ENCODE data around the gene OPRL1. TPM values are rescaled to one million over a fixed set of nuclear protein-coding genes. Genes with fewer than 3 reads are reported as not detected.

The OPRL1 gene
- polyA plus RNA-seq, 3 donors = 7.0 to 9.0 (median 8.8) TPM

DNA sequence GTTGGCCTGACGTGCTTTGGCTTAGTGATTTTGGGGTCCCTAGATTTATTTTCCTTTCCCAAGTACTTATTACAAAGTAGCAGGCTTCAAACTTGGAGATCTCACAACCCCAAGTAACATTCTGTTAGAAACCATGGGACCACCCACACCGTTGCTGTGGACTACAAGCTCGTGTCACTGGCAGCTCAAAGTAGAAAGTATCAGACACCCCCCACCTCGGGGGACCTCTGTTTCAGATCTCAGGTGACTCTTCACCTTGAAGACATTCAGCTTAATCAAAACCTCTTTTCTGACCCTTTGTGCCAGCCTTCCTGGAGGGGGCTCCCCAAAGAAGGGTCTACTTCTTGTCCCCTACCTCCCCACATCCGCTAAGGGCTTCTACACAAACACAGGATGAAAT is 68.7 kb downstream of the OPRL1 start:
- H3K36me3 Mint-ChIP-seq = no peaks in the 10 kb centered on the region
- intact Hi-C loops (cut with micrococcal nuclease) = no loop called here

DNA sequence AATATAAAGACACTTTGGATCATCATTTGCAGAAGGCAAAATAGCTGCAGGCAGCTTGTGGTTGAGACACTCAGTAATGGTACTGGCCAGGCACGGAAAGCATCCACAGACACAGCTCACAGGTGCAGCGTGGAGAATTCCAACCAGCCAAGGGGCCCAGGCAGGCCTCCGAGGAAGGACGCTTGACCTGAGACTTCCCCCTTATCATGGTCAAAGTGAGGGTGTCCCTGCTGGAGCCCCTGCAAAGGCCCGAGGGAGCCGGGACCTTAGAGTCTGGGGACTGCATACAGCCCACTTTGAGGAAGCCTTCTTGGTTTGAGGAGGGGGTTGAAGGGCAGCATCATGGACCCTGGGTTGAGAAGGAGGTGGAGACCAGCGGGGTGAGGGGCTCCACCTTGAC is 69.3 kb downstream of the OPRL1 start:
- H3K27ac Mint-ChIP-seq = no peak overlapping the region
- no peaks in the 10 kb centered on the region for H4K20me1 ChIP-seq (ENCODE audit: insufficient read depth, low read length)
- H3K36me3 Mint-ChIP-seq = no peaks in the 10 kb centered on the region
- H3K27me3 Mint-ChIP-seq (ENCODE audit: low read depth in 3 of 3) = peaks cover 0 to 7% (median 0%) of the 10 kb centered on the region in 3 donors
- H3K4me1 Mint-ChIP-seq = no peaks in the 10 kb centered on the region
- H3K9me3 ChIP-seq (replicated peaks in 1 of 2; ENCODE audit: control insufficient read depth in 1 of 2, insufficient read depth in 1 of 2, low read length in 2 of 2) = peaks cover 21 to 34% of the 10 kb centered on the region in 2 donors
- intact Hi-C loops (cut with micrococcal nuclease) = no loop called here
- H3K4me2 ChIP-seq (replicated peaks; ENCODE audit: extremely low read depth, low read length, poor library complexity, severe bottlenecking) = no peak overlapping the region
- no peak for DNase-seq
- no peak overlapping the region for H3K27ac ChIP-seq (ENCODE audit: low read depth in 1 of 2, low read length in 2 of 2)
- no CpG with 5 or more reads among the region's 7 CpGs for WGBS (ENCODE audit: insufficient coverage)
- TF ChIP-seq, protein P1, sequence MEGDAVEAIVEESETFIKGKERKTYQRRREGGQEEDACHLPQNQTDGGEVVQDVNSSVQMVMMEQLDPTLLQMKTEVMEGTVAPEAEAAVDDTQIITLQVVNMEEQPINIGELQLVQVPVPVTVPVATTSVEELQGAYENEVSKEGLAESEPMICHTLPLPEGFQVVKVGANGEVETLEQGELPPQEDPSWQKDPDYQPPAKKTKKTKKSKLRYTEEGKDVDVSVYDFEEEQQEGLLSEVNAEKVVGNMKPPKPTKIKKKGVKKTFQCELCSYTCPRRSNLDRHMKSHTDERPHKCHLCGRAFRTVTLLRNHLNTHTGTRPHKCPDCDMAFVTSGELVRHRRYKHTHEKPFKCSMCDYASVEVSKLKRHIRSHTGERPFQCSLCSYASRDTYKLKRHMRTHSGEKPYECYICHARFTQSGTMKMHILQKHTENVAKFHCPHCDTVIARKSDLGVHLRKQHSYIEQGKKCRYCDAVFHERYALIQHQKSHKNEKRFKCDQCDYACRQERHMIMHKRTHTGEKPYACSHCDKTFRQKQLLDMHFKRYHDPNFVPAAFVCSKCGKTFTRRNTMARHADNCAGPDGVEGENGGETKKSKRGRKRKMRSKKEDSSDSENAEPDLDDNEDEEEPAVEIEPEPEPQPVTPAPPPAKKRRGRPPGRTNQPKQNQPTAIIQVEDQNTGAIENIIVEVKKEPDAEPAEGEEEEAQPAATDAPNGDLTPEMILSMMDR (IDR thresholded peaks at IDR 0.05) = no peak
- peaks cover 18 to 32% (median 20%) of the 10 kb centered on the region in 7 donors for H3K9me3 Mint-ChIP-seq
- no peak overlapping the region for H3K4me3 Mint-ChIP-seq
- no peak overlapping the region for H2AFZ ChIP-seq (ENCODE audit: insufficient read depth, low read depth, low read length, poor library complexity, severe bottlenecking)
- H3K4me3 ChIP-seq (replicated peaks in 1 of 3; ENCODE audit: low read depth in 2 of 3, low read length in 3 of 3) = no peak overlapping the region
- H3K9ac ChIP-seq (ENCODE audit: insufficient read depth, low read length, poor library complexity, severe bottlenecking) = no peak overlapping the region
- H3K27me3 ChIP-seq (ENCODE audit: control insufficient read depth in 2 of 2, insufficient read depth in 2 of 2, low read length in 2 of 2) = no peaks in the 10 kb centered on the region
- H3K4me1 ChIP-seq (ENCODE audit: control insufficient read depth in 1 of 2, insufficient read depth in 2 of 2, low read length in 2 of 2) = no peaks in the 10 kb centered on the region
- H3K36me3 ChIP-seq (replicated peaks in 1 of 2; ENCODE audit: control insufficient read depth in 1 of 2, insufficient read depth in 2 of 2, low read length in 2 of 2) = no peaks in the 10 kb centered on the region
- H3K79me2 ChIP-seq (ENCODE audit: insufficient read depth, low read length) = no peaks in the 10 kb centered on the region

More for the DNA sequence above, 68.7 kb downstream of the OPRL1 start:
- Histone ChIP-seq H3K4me1 (ENCODE audit: control insufficient read depth in 1 of 2, insufficient read depth in 2 of 2, low read length in 2 of 2) (no peaks in the 10 kb centered on the region), H3K27ac (ENCODE audit: low read depth in 1 of 2, low read length in 2 of 2) (no peak overlapping the region), H4K20me1 (ENCODE audit: insufficient read depth, low read length) (no peaks in the 10 kb centered on the region), H3K9ac (ENCODE audit: insufficient read depth, low read length, poor library complexity, severe bottlenecking) (no peak overlapping the region), H3K27me3 (ENCODE audit: control insufficient read depth in 2 of 2, insufficient read depth in 2 of 2, low read length in 2 of 2) (no peaks in the 10 kb centered on the region), H3K9me3 (replicated peaks in 1 of 2; ENCODE audit: control insufficient read depth in 1 of 2, insufficient read depth in 1 of 2, low read length in 2 of 2) (peaks cover 26 to 34% of the 10 kb centered on the region in 2 donors), H2AFZ (ENCODE audit: insufficient read depth, low read depth, low read length, poor library complexity, severe bottlenecking) (no peak overlapping the region), H3K4me2 (replicated peaks; ENCODE audit: extremely low read depth, low read length, poor library complexity, severe bottlenecking) (no peak overlapping the region), H3K4me3 (replicated peaks in 1 of 3; ENCODE audit: low read depth in 2 of 3, low read length in 3 of 3) (no peak overlapping the region), H3K79me2 (ENCODE audit: insufficient read depth, low read length) (no peaks in the 10 kb centered on the region), H3K36me3 (replicated peaks in 1 of 2; ENCODE audit: control insufficient read depth in 1 of 2, insufficient read depth in 2 of 2, low read length in 2 of 2) (no peaks in the 10 kb centered on the region)
- no peak for DNase-seq
- no peak overlapping the region for H3K27ac Mint-ChIP-seq
- H3K9me3 Mint-ChIP-seq = peaks cover 19 to 35% (median 20%) of the 10 kb centered on the region in 7 donors
- 68% methylated on average over 3 of the region's 5 CpGs for WGBS (ENCODE audit: insufficient coverage)
- H3K4me3 Mint-ChIP-seq = no peak overlapping the region
- H3K4me1 Mint-ChIP-seq = no peaks in the 10 kb centered on the region
- H3K27me3 Mint-ChIP-seq (ENCODE audit: low read depth in 3 of 3) = peaks cover 0 to 7% (median 0%) of the 10 kb centered on the region in 3 donors
- TF ChIP-seq, protein P1 (IDR thresholded peaks at IDR 0.05) = no peak

All from CD14-positive monocyte (primary cell).